Mammary epithelial cell (primary cell): ENCODE measurements around the gene F8.

Source experiments
- EZH2 ChIP-seq: IDR thresholded peaks from 2 replicates; pipeline ENCODE4 v1.6.1; 2012; ENCODE audit warnings: low read length, inconsistent platforms, borderline replicate concordance
- TF ChIP-seq, protein P1 (sequence below), 2 donors: IDR thresholded peaks in 1 of 2; conservative IDR thresholded peaks in 1 of 2; 2 replicates each; pipeline ENCODE4 v1.5.1; 2011 to 2012; ENCODE audit warnings: inconsistent platforms in 2 of 2, low read length in 2 of 2, mild to moderate bottlenecking in 2 of 2, control low read depth in 1 of 2, low read depth in 1 of 2; ENCODE audit not compliant: insufficient read depth in 1 of 2; ENCODE audit errors: extremely low read depth in 1 of 2

GRCh38 chrX:154821523-154821922 is 201.0 kb downstream of the F8 start:
- TF ChIP-seq, protein P1, sequence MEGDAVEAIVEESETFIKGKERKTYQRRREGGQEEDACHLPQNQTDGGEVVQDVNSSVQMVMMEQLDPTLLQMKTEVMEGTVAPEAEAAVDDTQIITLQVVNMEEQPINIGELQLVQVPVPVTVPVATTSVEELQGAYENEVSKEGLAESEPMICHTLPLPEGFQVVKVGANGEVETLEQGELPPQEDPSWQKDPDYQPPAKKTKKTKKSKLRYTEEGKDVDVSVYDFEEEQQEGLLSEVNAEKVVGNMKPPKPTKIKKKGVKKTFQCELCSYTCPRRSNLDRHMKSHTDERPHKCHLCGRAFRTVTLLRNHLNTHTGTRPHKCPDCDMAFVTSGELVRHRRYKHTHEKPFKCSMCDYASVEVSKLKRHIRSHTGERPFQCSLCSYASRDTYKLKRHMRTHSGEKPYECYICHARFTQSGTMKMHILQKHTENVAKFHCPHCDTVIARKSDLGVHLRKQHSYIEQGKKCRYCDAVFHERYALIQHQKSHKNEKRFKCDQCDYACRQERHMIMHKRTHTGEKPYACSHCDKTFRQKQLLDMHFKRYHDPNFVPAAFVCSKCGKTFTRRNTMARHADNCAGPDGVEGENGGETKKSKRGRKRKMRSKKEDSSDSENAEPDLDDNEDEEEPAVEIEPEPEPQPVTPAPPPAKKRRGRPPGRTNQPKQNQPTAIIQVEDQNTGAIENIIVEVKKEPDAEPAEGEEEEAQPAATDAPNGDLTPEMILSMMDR (conservative IDR thresholded peaks at IDR 0.05 in 1 of 2, IDR thresholded peaks at IDR 0.05 in 1 of 2; ENCODE audit: extremely low read depth in 1 of 2, insufficient read depth in 1 of 2, low read depth in 1 of 2, low read length in 2 of 2) = no peak
- TF ChIP-seq EZH2 = no peak
